ENCODE data around the gene PPP1R18.
A peak's percentile ranks its signal among the peaks of the same experiment; 100 is the strongest.

PPP1R18 gene

DNA sequence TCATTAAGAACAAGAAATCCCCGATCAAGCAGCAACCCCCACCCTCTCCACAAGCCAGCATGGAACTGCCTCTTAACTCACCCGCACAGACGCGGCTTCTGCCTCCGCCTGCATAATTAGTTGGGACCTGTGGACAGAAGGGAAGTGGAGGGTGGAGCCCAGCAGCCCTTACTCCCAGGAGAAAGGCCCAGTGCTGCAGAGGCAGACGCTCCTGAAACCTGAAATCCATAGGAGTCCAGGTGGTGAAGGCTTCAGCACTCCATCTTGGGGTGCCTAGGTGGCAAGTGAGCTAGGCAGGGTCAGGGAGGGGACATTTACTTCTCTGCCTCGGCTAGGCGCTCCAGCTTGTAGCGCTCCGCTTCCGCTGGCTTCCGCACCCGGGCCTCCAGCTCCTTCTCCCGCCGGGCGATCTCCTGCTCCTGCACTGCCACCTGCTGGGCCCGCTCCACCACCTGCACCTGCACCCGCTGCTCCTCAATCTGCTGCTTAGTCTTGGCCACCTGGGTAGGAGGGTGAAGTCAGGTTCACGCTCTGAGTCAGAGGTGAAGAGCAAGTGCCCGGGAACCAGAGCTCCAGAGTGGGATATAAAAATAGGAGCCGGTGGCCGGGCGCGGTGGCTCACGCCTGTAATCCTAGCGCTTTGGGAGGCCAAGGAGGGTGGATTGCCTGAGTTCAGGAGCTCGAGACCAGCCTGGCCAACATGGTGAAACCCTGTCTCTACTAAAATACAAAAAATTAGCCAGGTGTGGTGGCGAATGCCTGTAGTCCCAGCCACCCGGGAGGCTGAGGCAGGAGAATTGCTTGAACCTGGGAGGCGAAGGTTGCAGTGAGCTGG lies 44.4 kb upstream of the PPP1R18 start:
- Histone ChIP-seq H3K18ac (ENCODE audit: low read length) (no peak overlapping the region), H2AFZ (ENCODE audit: low read length) (no peak overlapping the region), H2BK12ac (ENCODE audit: low read length) (no peak overlapping the region), H2AK5ac (ENCODE audit: low read depth, low read length) (no peak overlapping the region), H2BK15ac (ENCODE audit: low read length) (no peak overlapping the region), H3K27me3 (ENCODE audit: control insufficient read depth in 3 of 3, insufficient read depth in 3 of 3, low read depth in 1 of 3, low read length in 3 of 3) (no peaks in the 10 kb centered on the region), H3K9ac (ENCODE audit: low read depth, low read length, poor library complexity) (no peak overlapping the region), H2BK5ac (ENCODE audit: low read length) (peak overlapping the region; percentile 29), H3K14ac (ENCODE audit: low read length) (no peak overlapping the region), H3K4me1 (ENCODE audit: control insufficient read depth in 2 of 2, insufficient read depth in 1 of 2, low read depth in 1 of 2, low read length in 2 of 2) (no peaks in the 10 kb centered on the region), H3K79me1 (ENCODE audit: low read depth, low read length) (no peaks in the 10 kb centered on the region), H2BK120ac (ENCODE audit: low read depth, low read length) (no peak overlapping the region), H4K91ac (ENCODE audit: low read depth, low read length, poor library complexity) (no peak overlapping the region), H3K4ac (ENCODE audit: low read length) (no peak overlapping the region), H3K9me3 (replicated peaks in 1 of 2; ENCODE audit: control insufficient read depth in 2 of 2, insufficient read depth in 1 of 2, low read depth in 1 of 2, low read length in 2 of 2) (no peaks in the 10 kb centered on the region), H3K36me3 (replicated peaks in 1 of 2; ENCODE audit: control insufficient read depth in 2 of 2, insufficient read depth in 2 of 2, low read length in 2 of 2) (peaks cover 36 to 89% of the 10 kb centered on the region in 2 donors), H3K27ac (replicated peaks; ENCODE audit: low read length) (no peak overlapping the region), H4K8ac (ENCODE audit: low read depth, low read length) (no peak overlapping the region), H3K23ac (ENCODE audit: low read depth, low read length, poor library complexity) (peak overlapping the region; percentile 91), H3K4me3 (ENCODE audit: low read length in 2 of 2) (no peak overlapping the region), H3K4me2 (ENCODE audit: insufficient read depth, low read length, poor library complexity, severe bottlenecking) (no peak overlapping the region)
- no CpG with 5 or more reads among the region's 30 CpGs for WGBS, 2 donors (ENCODE audit: extremely low coverage in 2 of 2, insufficient read length in 2 of 2, insufficient replicate concordance in 1 of 2)
- DNase-seq (ENCODE audit: low spot score), result no peak

DNA sequence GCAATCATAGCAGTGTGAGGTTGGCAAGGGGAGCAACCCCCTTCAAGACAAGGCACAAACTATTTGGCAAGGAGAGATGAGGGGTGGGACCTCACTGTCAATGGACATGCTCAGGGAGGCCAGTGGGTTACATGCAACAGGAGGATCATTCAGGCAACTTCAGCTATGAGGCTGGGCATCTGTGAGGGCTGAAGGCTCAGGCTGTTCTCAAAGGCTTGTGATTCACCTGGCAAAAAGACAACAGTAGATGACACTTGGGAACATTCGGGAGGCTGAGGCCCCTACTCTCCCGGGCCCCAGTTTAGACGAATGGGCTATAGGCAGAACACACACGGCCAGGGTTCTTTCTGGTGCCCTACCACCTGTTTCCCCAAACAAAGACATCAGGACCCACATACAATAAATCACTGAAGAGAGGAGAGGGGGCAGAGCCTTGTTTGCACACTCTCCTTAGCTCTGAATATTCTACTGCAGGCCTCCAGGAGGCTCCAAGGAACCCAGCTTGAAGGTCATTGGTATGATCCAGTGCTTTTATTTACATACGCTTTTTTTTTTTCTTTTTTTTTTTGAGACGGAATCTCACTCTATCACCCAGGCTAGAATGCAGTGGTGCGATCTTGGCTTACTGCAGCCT lies 41.6 kb upstream of the PPP1R18 start:
- no peak overlapping the region for H2AK5ac ChIP-seq (ENCODE audit: low read depth, low read length)
- H3K4me2 ChIP-seq (ENCODE audit: insufficient read depth, low read length, poor library complexity, severe bottlenecking), result no peak overlapping the region
- H3K14ac ChIP-seq (ENCODE audit: low read length), result no peak overlapping the region
- no peak overlapping the region for H2BK120ac ChIP-seq (ENCODE audit: low read depth, low read length)
- peaks cover 8% of the 10 kb centered on the region for H3K79me1 ChIP-seq (ENCODE audit: low read depth, low read length)
- H3K4me3 ChIP-seq (ENCODE audit: low read length in 2 of 2), result no peak overlapping the region
- no peak overlapping the region for H4K91ac ChIP-seq (ENCODE audit: low read depth, low read length, poor library complexity)
- no peak overlapping the region for H2BK5ac ChIP-seq (ENCODE audit: low read length)
- no peak overlapping the region for H3K4ac ChIP-seq (ENCODE audit: low read length)
- no peak for DNase-seq (ENCODE audit: low spot score)
- no peak overlapping the region for H3K27ac ChIP-seq (replicated peaks; ENCODE audit: low read length)
- no peak overlapping the region for H4K8ac ChIP-seq (ENCODE audit: low read depth, low read length)
- H3K9me3 ChIP-seq (replicated peaks in 1 of 2; ENCODE audit: control insufficient read depth in 2 of 2, insufficient read depth in 1 of 2, low read depth in 1 of 2, low read length in 2 of 2), result no peaks in the 10 kb centered on the region
- peaks cover 51 to 89% of the 10 kb centered on the region in 2 donors for H3K36me3 ChIP-seq (replicated peaks in 1 of 2; ENCODE audit: control insufficient read depth in 2 of 2, insufficient read depth in 2 of 2, low read length in 2 of 2)
- no peak overlapping the region for H2AFZ ChIP-seq (ENCODE audit: low read length)
- H2BK15ac ChIP-seq (ENCODE audit: low read length), result no peak overlapping the region
- H3K9ac ChIP-seq (ENCODE audit: low read depth, low read length, poor library complexity), result peak overlapping the region; percentile 81
- WGBS, 2 donors (ENCODE audit: extremely low coverage in 2 of 2, insufficient read length in 2 of 2, insufficient replicate concordance in 1 of 2), result no CpG with 5 or more reads among the region's 7 CpGs
- H3K4me1 ChIP-seq (ENCODE audit: control insufficient read depth in 2 of 2, insufficient read depth in 1 of 2, low read depth in 1 of 2, low read length in 2 of 2), result peaks cover 9% of the 10 kb centered on the region in 2 donors
- no peak overlapping the region for H3K23ac ChIP-seq (ENCODE audit: low read depth, low read length, poor library complexity)
- H2BK12ac ChIP-seq (ENCODE audit: low read length), result no peak overlapping the region
- no peak overlapping the region for H3K18ac ChIP-seq (ENCODE audit: low read length)
- H3K27me3 ChIP-seq (ENCODE audit: control insufficient read depth in 3 of 3, insufficient read depth in 3 of 3, low read depth in 1 of 3, low read length in 3 of 3), result no peaks in the 10 kb centered on the region

DNA sequence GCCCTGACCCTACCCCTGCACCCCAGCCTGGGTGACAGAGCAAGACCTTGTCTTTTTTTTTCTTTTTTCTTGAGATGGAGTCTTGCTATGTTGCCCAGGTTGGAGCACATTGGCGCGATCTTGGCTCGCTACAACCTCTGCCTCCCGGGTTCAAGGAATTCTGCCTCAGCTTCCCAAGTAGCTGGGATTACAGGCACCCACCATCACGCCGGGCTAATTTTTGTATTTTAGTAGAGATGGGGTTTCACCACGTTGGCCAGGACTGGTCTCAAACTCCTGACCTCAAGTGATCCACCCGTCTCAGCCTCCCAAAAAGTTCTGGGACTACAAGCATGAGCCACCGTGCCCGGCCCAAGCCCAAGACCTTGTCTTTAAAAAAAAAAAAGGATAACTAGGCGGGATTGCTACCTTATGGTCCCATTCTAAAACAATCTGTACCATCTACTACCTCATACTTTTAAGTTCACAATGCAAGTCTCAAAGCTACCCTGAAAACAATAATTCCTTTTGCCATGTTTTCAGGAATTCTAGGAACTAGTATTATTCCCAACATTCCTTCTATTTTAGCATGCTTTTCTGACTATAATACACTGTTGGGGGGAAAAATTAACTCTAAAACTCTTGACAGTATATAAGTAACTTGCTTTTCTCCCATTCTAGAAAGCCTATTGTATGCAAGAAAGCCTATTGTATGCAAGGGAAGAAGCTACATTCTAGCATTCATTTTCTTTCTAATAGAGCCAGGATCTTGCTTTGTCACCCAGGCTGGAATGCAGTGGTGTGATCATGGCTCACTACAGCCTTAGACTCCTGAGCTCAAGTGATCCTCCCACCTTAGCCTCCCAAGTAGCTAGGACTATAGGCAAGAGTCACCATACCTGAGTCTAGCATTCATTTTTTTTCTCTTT lies 40.3 kb upstream of the PPP1R18 start:
- H3K27ac ChIP-seq (replicated peaks; ENCODE audit: low read length), result no peak overlapping the region
- no peak overlapping the region for H2BK5ac ChIP-seq (ENCODE audit: low read length)
- no peak overlapping the region for H3K14ac ChIP-seq (ENCODE audit: low read length)
- peaks cover 56 to 89% of the 10 kb centered on the region in 2 donors for H3K36me3 ChIP-seq (replicated peaks in 1 of 2; ENCODE audit: control insufficient read depth in 2 of 2, insufficient read depth in 2 of 2, low read length in 2 of 2)
- H2AFZ ChIP-seq (ENCODE audit: low read length), result no peak overlapping the region
- H3K9ac ChIP-seq (ENCODE audit: low read depth, low read length, poor library complexity), result no peak overlapping the region
- no peak overlapping the region for H2AK5ac ChIP-seq (ENCODE audit: low read depth, low read length)
- no peak for DNase-seq (ENCODE audit: low spot score)
- H3K4me2 ChIP-seq (ENCODE audit: insufficient read depth, low read length, poor library complexity, severe bottlenecking), result no peak overlapping the region
- no peak overlapping the region for H3K23ac ChIP-seq (ENCODE audit: low read depth, low read length, poor library complexity)
- peaks cover 8% of the 10 kb centered on the region for H3K79me1 ChIP-seq (ENCODE audit: low read depth, low read length)
- H3K4me1 ChIP-seq (ENCODE audit: control insufficient read depth in 2 of 2, insufficient read depth in 1 of 2, low read depth in 1 of 2, low read length in 2 of 2), result peaks cover 11 to 14% of the 10 kb centered on the region in 2 donors
- H3K27me3 ChIP-seq (ENCODE audit: control insufficient read depth in 3 of 3, insufficient read depth in 3 of 3, low read depth in 1 of 3, low read length in 3 of 3), result no peaks in the 10 kb centered on the region
- H3K18ac ChIP-seq (ENCODE audit: low read length), result no peak overlapping the region
- no peak overlapping the region for H2BK12ac ChIP-seq (ENCODE audit: low read length)
- H2BK15ac ChIP-seq (ENCODE audit: low read length), result no peak overlapping the region
- H4K91ac ChIP-seq (ENCODE audit: low read depth, low read length, poor library complexity), result no peak overlapping the region
- no peaks in the 10 kb centered on the region for H3K9me3 ChIP-seq (replicated peaks in 1 of 2; ENCODE audit: control insufficient read depth in 2 of 2, insufficient read depth in 1 of 2, low read depth in 1 of 2, low read length in 2 of 2)
- H3K4ac ChIP-seq (ENCODE audit: low read length), result no peak overlapping the region
- no peak overlapping the region for H4K8ac ChIP-seq (ENCODE audit: low read depth, low read length)
- no peak overlapping the region for H2BK120ac ChIP-seq (ENCODE audit: low read depth, low read length)
- WGBS, 2 donors (ENCODE audit: extremely low coverage in 2 of 2, insufficient read length in 2 of 2, insufficient replicate concordance in 1 of 2), result no CpG with 5 or more reads among the region's 11 CpGs
- no peak overlapping the region for H3K4me3 ChIP-seq (ENCODE audit: low read length in 2 of 2)
